ENCODE data around the gene LIN37.

Gene LIN37

DNA sequence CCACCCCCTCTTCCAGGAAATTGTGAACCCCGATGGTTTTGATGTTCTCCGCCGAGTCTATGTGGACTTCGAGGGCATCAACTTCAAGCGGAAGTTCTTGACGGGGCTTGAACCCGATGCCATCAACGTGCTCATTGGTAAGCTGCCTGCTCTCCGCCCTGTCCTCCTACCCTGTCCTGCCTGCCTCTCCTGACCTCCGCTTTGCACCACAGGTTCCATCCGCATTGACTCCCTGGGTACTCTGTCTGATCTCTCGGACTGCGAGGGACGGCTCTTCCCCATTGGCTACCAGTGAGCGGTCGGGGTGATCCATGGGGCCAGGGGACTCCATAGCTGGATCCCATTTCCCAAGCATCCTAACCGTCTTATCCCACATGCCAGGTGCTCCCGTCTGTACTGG is 18.1 kb upstream of the LIN37 start:
- no peak for DNase-seq
- TF ChIP-seq, protein P1, sequence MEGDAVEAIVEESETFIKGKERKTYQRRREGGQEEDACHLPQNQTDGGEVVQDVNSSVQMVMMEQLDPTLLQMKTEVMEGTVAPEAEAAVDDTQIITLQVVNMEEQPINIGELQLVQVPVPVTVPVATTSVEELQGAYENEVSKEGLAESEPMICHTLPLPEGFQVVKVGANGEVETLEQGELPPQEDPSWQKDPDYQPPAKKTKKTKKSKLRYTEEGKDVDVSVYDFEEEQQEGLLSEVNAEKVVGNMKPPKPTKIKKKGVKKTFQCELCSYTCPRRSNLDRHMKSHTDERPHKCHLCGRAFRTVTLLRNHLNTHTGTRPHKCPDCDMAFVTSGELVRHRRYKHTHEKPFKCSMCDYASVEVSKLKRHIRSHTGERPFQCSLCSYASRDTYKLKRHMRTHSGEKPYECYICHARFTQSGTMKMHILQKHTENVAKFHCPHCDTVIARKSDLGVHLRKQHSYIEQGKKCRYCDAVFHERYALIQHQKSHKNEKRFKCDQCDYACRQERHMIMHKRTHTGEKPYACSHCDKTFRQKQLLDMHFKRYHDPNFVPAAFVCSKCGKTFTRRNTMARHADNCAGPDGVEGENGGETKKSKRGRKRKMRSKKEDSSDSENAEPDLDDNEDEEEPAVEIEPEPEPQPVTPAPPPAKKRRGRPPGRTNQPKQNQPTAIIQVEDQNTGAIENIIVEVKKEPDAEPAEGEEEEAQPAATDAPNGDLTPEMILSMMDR (IDR thresholded peaks at IDR 0.05): no peak

DNA sequence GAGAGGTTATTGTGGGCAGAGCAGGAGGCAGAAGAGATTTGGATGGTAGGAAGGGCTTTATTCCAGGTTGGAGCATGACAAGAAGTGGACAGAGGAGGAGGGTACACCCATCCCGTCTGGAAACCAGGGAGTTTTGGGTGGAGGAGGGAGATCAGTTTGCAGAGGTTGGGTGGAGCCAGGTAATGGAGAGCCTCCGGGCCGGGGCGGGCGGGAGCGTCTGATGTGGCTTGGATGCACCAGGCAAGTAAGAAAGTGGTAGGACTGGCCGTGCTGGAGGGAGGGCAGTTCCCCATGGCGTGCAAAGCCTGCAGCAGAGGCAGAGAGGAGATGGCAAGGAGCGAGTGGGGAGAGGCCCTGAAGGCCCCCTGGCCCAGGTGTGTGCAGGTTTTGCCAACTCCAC is 17.0 kb upstream of the LIN37 start:
- H3K27ac ChIP-seq: no peak overlapping the region
- no peaks in the 10 kb centered on the region for H3K27me3 ChIP-seq
- peaks cover 65 to 100% (median 98%) of the 10 kb centered on the region in 3 donors for H3K36me3 ChIP-seq
- no peaks in the 10 kb centered on the region for H3K4me1 ChIP-seq
- H3K9me3 ChIP-seq: no peaks in the 10 kb centered on the region
- DNase-seq: no peak
- no peak overlapping the region for H3K4me3 ChIP-seq
- TF ChIP-seq, protein P1 (IDR thresholded peaks at IDR 0.05): no peak
- intact Hi-C loops (cut with DNase I; ENCODE audit: low total_unique reads): no loop called here

More for the DNA sequence above, 18.1 kb upstream of the LIN37 start:
- H3K4me3 ChIP-seq: no peak overlapping the region
- H3K27ac ChIP-seq: no peak overlapping the region
- H3K27me3 ChIP-seq: no peaks in the 10 kb centered on the region
- H3K36me3 ChIP-seq: peaks cover 75 to 100% (median 98%) of the 10 kb centered on the region in 3 donors
- intact Hi-C loops (cut with DNase I; ENCODE audit: low total_unique reads): no loop called here
- no peaks in the 10 kb centered on the region for H3K4me1 ChIP-seq
- H3K9me3 ChIP-seq: no peaks in the 10 kb centered on the region

DNA sequence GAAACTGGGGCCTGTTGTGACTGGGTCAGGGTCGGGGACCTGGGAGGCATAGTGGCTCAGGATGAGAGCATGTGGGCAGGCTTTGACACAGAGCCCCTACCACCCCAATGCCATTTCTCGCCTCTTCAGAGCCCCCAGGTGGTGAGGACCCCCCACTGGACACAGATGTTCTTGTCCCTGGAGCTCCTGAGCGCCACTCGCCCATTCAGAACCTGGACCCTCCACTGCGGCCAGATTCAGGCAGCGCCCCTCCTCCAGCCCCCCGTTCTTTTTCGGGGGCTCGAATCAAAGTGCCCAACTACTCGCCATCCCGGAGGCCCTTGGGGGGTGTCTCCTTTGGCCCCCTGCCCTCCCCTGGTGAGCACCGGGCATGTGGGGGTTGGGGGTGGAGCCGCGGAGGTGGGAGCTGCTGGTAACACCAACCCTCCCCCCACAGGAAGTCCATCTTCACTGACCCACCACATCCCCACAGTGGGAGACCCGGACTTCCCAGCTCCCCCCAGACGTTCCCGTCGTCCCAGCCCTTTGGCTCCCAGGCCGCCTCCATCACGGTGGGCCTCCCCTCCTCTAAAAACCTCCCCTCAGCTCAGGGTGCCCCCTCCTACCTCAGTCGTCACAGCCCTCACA is 16.5 kb upstream of the LIN37 start:
- intact Hi-C loops (cut with DNase I; ENCODE audit: low total_unique reads): no loop called here
- no peaks in the 10 kb centered on the region for H3K9me3 ChIP-seq
- DNase-seq: no peak
- peaks cover 60 to 100% (median 98%) of the 10 kb centered on the region in 3 donors for H3K36me3 ChIP-seq
- H3K4me1 ChIP-seq: no peaks in the 10 kb centered on the region
- H3K4me3 ChIP-seq: no peak overlapping the region
- TF ChIP-seq, protein P1 (IDR thresholded peaks at IDR 0.05): no peak
- H3K27me3 ChIP-seq: no peaks in the 10 kb centered on the region
- no peak overlapping the region for H3K27ac ChIP-seq

DNA sequence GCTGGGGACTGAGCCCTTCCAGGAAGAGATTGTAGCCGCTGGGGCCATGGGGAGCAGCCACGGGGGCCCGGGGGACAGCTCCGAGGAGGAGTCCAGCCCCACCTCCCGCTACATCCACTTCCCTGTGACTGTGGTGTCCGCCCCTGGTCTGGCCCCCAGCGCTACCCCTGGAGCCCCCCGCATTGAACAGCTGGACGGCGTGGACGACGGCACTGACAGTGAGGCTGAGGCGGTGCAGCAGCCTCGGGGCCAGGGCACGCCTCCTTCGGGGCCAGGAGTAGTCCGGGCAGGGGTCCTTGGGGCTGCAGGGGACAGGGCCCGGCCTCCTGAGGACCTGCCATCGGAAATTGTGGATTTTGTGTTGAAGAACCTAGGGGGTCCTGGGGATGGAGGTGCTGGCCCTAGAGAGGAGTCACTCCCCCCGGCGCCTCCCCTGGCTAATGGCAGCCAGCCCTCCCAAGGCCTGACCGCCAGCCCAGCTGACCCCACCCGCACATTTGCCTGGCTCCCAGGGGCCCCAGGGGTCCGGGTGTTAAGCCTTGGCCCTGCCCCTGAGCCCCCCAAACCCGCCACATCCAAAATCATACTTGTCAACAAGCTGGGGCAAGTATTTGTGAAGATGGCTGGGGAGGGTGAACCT is 15.7 kb upstream of the LIN37 start:
- intact Hi-C loops (cut with DNase I; ENCODE audit: low total_unique reads): no loop called here
- Histone ChIP-seq H3K27ac (no peak overlapping the region), H3K9me3 (no peaks in the 10 kb centered on the region), H3K4me1 (no peaks in the 10 kb centered on the region), H3K4me3 (no peak overlapping the region), H3K27me3 (no peaks in the 10 kb centered on the region), H3K36me3 (peaks cover 55 to 100% (median 98%) of the 10 kb centered on the region in 3 donors)
- TF ChIP-seq, protein P1 (IDR thresholded peaks at IDR 0.05): no peak
- DNase-seq: no peak

DNA sequence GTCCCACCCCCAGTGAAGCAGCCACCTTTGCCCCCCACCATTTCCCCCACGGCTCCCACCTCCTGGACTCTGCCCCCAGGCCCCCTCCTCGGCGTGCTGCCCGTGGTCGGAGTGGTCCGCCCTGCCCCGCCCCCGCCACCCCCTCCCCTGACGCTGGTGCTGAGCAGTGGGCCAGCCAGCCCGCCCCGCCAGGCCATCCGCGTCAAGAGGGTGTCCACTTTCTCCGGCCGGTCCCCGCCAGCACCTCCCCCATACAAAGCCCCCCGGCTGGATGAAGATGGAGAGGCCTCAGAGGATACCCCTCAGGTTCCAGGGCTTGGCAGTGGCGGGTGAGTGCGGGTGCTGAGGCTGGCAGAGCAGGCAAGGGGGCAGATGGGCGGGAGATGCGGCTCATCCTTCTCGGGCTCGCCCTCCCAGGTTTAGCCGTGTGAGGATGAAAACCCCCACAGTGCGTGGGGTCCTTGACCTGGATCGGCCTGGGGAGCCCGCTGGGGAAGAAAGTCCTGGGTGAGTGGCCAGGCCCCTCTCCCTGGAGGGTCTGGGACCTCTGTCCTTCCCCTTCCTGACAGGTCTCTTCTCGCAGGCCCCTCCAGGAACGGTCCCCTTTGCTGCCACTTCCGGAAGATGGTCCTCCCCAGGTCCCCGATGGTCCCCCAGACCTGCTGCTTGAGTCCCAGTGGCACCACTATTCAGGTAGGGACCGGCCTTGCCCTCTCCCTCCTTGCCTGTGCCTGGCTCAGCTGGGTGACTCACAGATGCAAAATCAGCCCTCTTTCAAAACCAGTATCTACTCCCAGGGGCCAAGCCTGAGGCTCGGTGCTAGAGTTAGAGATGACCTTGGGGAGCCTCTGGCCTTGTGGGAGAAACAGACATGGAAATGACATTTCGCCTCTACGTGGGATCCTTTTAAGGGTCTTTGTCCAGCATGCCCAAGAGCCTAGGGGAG is 14.9 kb upstream of the LIN37 start:
- Histone ChIP-seq H3K27me3 (no peaks in the 10 kb centered on the region), H3K27ac (no peak overlapping the region), H3K4me1 (no peaks in the 10 kb centered on the region), H3K36me3 (peaks cover 55 to 100% (median 98%) of the 10 kb centered on the region in 3 donors), H3K4me3 (no peak overlapping the region), H3K9me3 (no peaks in the 10 kb centered on the region)
- TF ChIP-seq, protein P1 (IDR thresholded peaks at IDR 0.05): no peak
- intact Hi-C loops (cut with DNase I; ENCODE audit: low total_unique reads): no loop called here
- no peak for DNase-seq
